Trophoblast cell (in vitro differentiated cells and primary cell): ENCODE measurements around the gene JARID2.
"Not testable (repeated sequence)": the region's sequence is repeated elsewhere in the genome, so short reads cannot be mapped to it uniquely, and the experiment has no call there.

ENCODE experiments used
- DNase-seq, 2 donors: peaks; one replicate each; pipeline ENCODE4 v3.0.0-alpha.2; 2016
- H2AFZ ChIP-seq: 2 replicates; pipeline ENCODE4 v1.6.1; 2013; ENCODE audit warnings: low read length, moderate library complexity, mild to moderate bottlenecking; ENCODE audit not compliant: insufficient read depth, poor library complexity
- H2AK5ac ChIP-seq: 2 replicates; pipeline ENCODE4 v1.6.1; 2013; ENCODE audit warnings: mild to moderate bottlenecking, low read length
- H2BK120ac ChIP-seq: 2 replicates; pipeline ENCODE4 v1.6.1; 2013; ENCODE audit warnings: low read length, mild to moderate bottlenecking, moderate library complexity; ENCODE audit not compliant: insufficient read depth, poor library complexity
- H2BK12ac ChIP-seq: 2 replicates; pipeline ENCODE4 v1.6.1; 2013; ENCODE audit warnings: mild to moderate bottlenecking, low read length, moderate library complexity
- H2BK5ac ChIP-seq: 2 replicates; pipeline ENCODE4 v1.6.1; 2013; ENCODE audit warnings: low read length, low read depth, moderate library complexity, mild to moderate bottlenecking; ENCODE audit not compliant: poor library complexity
- H3K14ac ChIP-seq: 2 replicates; pipeline ENCODE4 v1.6.1; 2013; ENCODE audit warnings: mild to moderate bottlenecking, low read length
- H3K18ac ChIP-seq: 2 replicates; pipeline ENCODE4 v1.6.1; 2013; ENCODE audit warnings: mild to moderate bottlenecking, low read length
- H3K23ac ChIP-seq: 2 replicates; pipeline ENCODE4 v1.6.1; 2013; ENCODE audit warnings: low read length
- H3K27ac ChIP-seq: 2 replicates; pipeline ENCODE4 v1.5.1; 2013; ENCODE audit warnings: low read depth, mild to moderate bottlenecking, inconsistent platforms, low read length, moderate library complexity
- H3K27me3 ChIP-seq: 2 replicates; pipeline ENCODE4 v1.6.1; 2013; ENCODE audit warnings: inconsistent platforms, mild to moderate bottlenecking, low read length, moderate library complexity; ENCODE audit not compliant: insufficient read depth
- H3K36me3 ChIP-seq, 2 experiments: 1 replicate in 1 of 2; 2 replicates in 1 of 2; pipeline ENCODE4 v1.6.1; 2013; ENCODE audit warnings: low read length in 2 of 2, mild to moderate bottlenecking in 2 of 2, moderate library complexity in 1 of 2; ENCODE audit not compliant: insufficient read depth in 2 of 2, control insufficient read depth in 1 of 2
- H3K4ac ChIP-seq: 2 replicates; pipeline ENCODE4 v1.6.1; 2013; ENCODE audit warnings: low read depth, mild to moderate bottlenecking, low read length, moderate library complexity
- H3K4me1 ChIP-seq, 2 experiments: 1 replicate in 1 of 2; 2 replicates in 1 of 2; pipeline ENCODE4 v1.6.1; 2013; ENCODE audit warnings: low read length in 2 of 2, mild to moderate bottlenecking in 2 of 2, moderate library complexity in 1 of 2; ENCODE audit not compliant: insufficient read depth in 2 of 2, control insufficient read depth in 1 of 2
- H3K4me2 ChIP-seq: 2 replicates; pipeline ENCODE4 v1.6.1; 2013; ENCODE audit warnings: inconsistent platforms, mild to moderate bottlenecking, low read length, moderate library complexity
- H3K4me3 ChIP-seq: 2 replicates; pipeline ENCODE4 v1.5.1; 2013; ENCODE audit warnings: mild to moderate bottlenecking, low read depth, low read length, inconsistent platforms
- H3K79me1 ChIP-seq: one replicate; pipeline ENCODE4 v1.6.1; 2013; ENCODE audit warnings: low read length
- H3K79me2 ChIP-seq: 2 replicates; pipeline ENCODE4 v1.6.1; 2013; ENCODE audit warnings: low read length, mild to moderate bottlenecking; ENCODE audit not compliant: control insufficient read depth, insufficient read depth, poor library complexity
- H3K9ac ChIP-seq: 2 replicates; pipeline ENCODE4 v1.6.1; 2013; ENCODE audit warnings: mild to moderate bottlenecking, low read length
- H3K9me3 ChIP-seq: 2 replicates; pipeline ENCODE4 v1.6.1; 2013; ENCODE audit warnings: low read depth, mild to moderate bottlenecking, control low read depth, inconsistent platforms, low read length; ENCODE audit not compliant: insufficient read depth
- H4K12ac ChIP-seq: 2 replicates; pipeline ENCODE4 v1.6.1; 2013; ENCODE audit warnings: low read depth, mild to moderate bottlenecking, low read length, moderate library complexity
- H4K8ac ChIP-seq: 2 replicates; pipeline ENCODE4 v1.6.1; 2013; ENCODE audit warnings: low read depth, mild to moderate bottlenecking, low read length, moderate library complexity
- H4K91ac ChIP-seq: one replicate; pipeline ENCODE4 v1.6.1; 2013; ENCODE audit warnings: low read depth, mild to moderate bottlenecking, low read length, moderate library complexity
- WGBS: extraction: QIAGEN DNeasy Blood & Tissue Kit; methylation state at CpG from one replicate; pipeline ENCODE4 v1.1.7; 2013; ENCODE audit warnings: missing lambda C conversion rate; ENCODE audit not compliant: insufficient read length, insufficient coverage; ENCODE audit errors: extremely low coverage; 5-methylcytosine and 5-hydroxymethylcytosine counted together

JARID2 gene

GRCh38 chr6:15289456-15289855, 43.6 kb downstream of the JARID2 start:
- H4K12ac ChIP-seq, H3K14ac ChIP-seq, H3K4ac ChIP-seq, H2AK5ac ChIP-seq, H3K79me1 ChIP-seq, H3K23ac ChIP-seq, H4K91ac ChIP-seq, H3K4me1 ChIP-seq, H2BK120ac ChIP-seq, H3K9ac ChIP-seq, H2BK12ac ChIP-seq, H3K36me3 ChIP-seq, H2BK5ac ChIP-seq, H4K8ac ChIP-seq, H3K9me3 ChIP-seq, H3K27ac ChIP-seq, H3K4me2 ChIP-seq, H3K4me3 ChIP-seq, H3K27me3 ChIP-seq, H3K79me2 ChIP-seq, H3K18ac ChIP-seq, H2AFZ ChIP-seq: not testable (repeated sequence)
- peak in 1 of 2 donors; percentile 37 for DNase-seq
- WGBS = no CpG with 5 or more reads among the region's 7 CpGs

GRCh38 chr6:15290067-15290680, 44.3 kb downstream of the JARID2 start:
- no CpG with 5 or more reads among the region's 2 CpGs for WGBS

GRCh38 chr6:15290962-15291704, 45.3 kb downstream of the JARID2 start:
- Histone ChIP-seq H3K9me3 (no peaks in the 10 kb centered on the region), H2BK12ac (no peak overlapping the region), H3K4me1 (peaks cover 0 to 6% of the 10 kb centered on the region in 2 experiments), H3K4ac (no peak overlapping the region), H2AFZ (no peak overlapping the region), H3K23ac (no peak overlapping the region), H3K9ac (no peak overlapping the region), H3K27ac (no peak overlapping the region), H3K79me1 (no peaks in the 10 kb centered on the region), H3K4me3 (no peak overlapping the region), H4K8ac (no peak overlapping the region), H3K27me3 (no peaks in the 10 kb centered on the region), H3K79me2 (peaks cover 3% of the 10 kb centered on the region), H2BK5ac (no peak overlapping the region), H2BK120ac (no peak overlapping the region), H3K18ac (no peak overlapping the region), H3K4me2 (no peak overlapping the region), H4K12ac (no peak overlapping the region), H2AK5ac (no peak overlapping the region), H3K14ac (no peak overlapping the region), H3K36me3 (no peaks in the 10 kb centered on the region), H4K91ac (no peak overlapping the region)
- no CpG with 5 or more reads among the region's 13 CpGs for WGBS
- peak in 1 of 2 donors; percentile 53 for DNase-seq

More at GRCh38 chr6:15290067-15290680, 44.3 kb downstream of the JARID2 start:
- Histone ChIP-seq H3K14ac (no peak overlapping the region), H4K8ac (no peak overlapping the region), H3K4me2 (no peak overlapping the region), H3K9ac (no peak overlapping the region), H3K18ac (no peak overlapping the region), H2BK12ac (no peak overlapping the region), H3K4me1 (peaks cover 0 to 6% of the 10 kb centered on the region in 2 experiments), H3K4ac (no peak overlapping the region), H2BK5ac (no peak overlapping the region), H3K79me2 (peaks cover 3% of the 10 kb centered on the region), H2BK120ac (no peak overlapping the region), H3K23ac (no peak overlapping the region), H2AK5ac (no peak overlapping the region), H4K91ac (no peak overlapping the region), H3K9me3 (no peaks in the 10 kb centered on the region), H3K79me1 (no peaks in the 10 kb centered on the region), H3K27me3 (no peaks in the 10 kb centered on the region), H2AFZ (no peak overlapping the region), H3K4me3 (no peak overlapping the region), H3K36me3 (no peaks in the 10 kb centered on the region), H4K12ac (no peak overlapping the region), H3K27ac (no peak overlapping the region)
- DNase-seq = no peak

DNA sequence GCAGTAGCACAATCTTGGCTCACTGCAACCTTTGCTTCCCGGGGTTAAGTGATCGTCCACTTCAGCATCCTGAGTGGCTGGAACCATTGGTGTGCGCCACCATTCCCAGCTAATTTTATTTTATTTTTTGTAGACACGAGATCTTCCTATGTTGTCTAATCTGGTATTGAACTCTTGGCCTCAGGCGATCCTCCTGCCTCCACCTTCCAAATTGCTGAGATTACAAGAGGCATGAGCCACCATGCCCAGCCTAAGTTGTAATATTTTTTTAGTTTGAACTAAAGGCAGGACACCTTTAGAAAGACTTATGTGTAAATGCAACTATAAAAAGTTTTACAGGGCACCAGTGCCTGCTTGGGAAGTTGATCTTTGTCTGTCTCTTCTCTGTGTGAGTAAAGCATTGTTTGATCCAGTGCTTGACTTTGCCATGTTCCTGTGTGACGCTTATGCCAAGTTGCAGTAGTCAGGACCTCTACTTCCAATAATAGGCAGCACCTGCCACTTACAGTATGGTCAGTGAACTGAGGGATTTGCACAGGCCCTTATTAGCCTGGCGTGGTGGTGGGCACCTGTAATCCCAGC, 46.9 kb downstream of the JARID2 start:
- no CpG with 5 or more reads among the region's 7 CpGs for WGBS
- Histone ChIP-seq H3K79me1 (no peaks in the 10 kb centered on the region), H3K9me3 (no peaks in the 10 kb centered on the region), H4K12ac (no peak overlapping the region), H3K27me3 (no peaks in the 10 kb centered on the region), H2BK120ac (no peak overlapping the region), H3K9ac (no peak overlapping the region), H3K14ac (no peak overlapping the region), H3K79me2 (peaks cover 2% of the 10 kb centered on the region), H4K8ac (no peak overlapping the region), H3K36me3 (no peaks in the 10 kb centered on the region), H4K91ac (no peak overlapping the region), H3K18ac (no peak overlapping the region), H3K4me2 (no peak overlapping the region), H3K4me1 (peaks cover 0 to 6% of the 10 kb centered on the region in 2 experiments), H2BK12ac (no peak overlapping the region), H3K4me3 (no peak overlapping the region), H2AK5ac (no peak overlapping the region), H3K27ac (no peak overlapping the region), H2BK5ac (no peak overlapping the region), H2AFZ (no peak overlapping the region), H3K23ac (no peak overlapping the region), H3K4ac (peak overlapping the region; percentile 29)
- DNase-seq = peak; percentile 63 to 76
